Stimulated activated CD4-positive, alpha-beta T cell treated with anti-CD3 and anti-CD28 coated beads, Interleukin-1b, Interleukin-23, amount 100 ng/mL, for 24 hours (primary cell): ENCODE data around the gene ASNSD1.
"Not testable (repeated sequence)": the region's sequence is repeated elsewhere in the genome, so short reads cannot be mapped to it uniquely, and the experiment has no call there.

Experiments
- DNase-seq, 4 experiments: peaks; one replicate each; pipeline ENCODE4 v3.0.0-alpha.2; 2020; ENCODE audit warnings: low read depth in 4 of 4, low spot score in 1 of 4

The ASNSD1 gene

DNA sequence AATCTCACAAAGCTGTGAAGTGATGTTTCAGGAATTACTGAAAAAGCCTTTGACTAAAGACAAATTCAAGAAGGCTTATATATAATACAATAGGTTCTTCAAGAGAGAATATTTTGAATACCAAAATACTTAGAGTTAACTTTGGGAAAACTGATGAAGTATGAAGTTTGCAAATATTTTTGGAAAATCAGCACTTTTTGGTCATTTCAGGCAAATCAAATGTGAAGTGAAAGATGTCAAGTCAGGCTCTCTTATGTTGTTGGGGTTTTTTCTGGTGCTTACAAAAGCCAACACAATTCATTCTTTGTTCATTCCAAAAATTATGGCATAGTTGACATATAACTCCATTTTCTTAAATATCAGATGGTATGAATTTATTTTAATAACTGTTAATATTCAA, 14.7 kb upstream of the ASNSD1 start:
- DNase-seq = no peak

DNA sequence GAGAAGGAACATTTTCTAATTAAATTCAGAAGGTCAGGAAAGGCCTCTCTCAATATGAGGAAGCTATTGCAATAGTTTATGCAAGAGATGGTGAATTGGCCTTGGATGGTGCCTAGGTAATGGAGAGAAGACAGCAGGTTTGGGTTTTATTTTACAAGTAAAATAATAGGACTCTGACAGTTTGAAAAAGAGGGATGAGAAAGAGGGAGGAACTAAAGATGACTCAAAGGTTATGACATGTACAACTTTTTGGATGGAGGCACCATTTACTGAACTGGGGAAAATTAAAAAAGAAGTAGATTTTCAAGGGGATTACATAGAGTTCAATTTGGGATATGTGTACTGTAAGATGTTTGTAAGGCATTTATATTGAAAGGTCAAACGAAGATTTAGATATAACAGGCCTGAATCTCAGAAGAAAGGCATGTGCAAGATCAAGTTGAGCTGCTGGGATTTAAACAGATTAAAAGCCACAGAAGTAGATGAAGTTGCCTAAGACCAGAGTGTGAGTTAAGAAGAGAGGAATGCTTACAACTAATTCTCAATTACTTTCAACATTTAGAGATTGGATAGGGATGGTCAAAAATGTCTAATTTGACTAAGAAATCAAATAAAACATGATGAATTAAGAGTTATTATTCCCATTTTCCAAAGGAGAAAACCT, 12.3 kb upstream of the ASNSD1 start:
- DNase-seq = no peak

DNA sequence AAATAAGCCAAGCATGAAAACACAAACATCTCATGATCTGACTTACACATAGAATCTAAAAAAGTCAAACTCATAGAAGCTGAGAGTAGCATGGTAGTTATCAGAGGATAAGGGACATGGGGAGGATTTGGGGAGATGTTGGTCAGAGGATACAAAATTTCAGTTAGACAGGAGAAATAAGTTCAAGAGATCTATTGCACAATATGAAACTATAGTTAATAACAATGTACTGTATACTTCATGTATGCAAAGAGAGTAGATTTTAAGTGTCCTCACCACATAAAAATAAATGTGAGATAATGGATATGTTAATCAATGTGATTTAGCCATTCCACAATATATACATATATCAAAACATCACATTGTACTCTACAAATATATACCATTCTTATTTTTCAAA, 10.0 kb upstream of the ASNSD1 start:
- DNase-seq = no peak

DNA sequence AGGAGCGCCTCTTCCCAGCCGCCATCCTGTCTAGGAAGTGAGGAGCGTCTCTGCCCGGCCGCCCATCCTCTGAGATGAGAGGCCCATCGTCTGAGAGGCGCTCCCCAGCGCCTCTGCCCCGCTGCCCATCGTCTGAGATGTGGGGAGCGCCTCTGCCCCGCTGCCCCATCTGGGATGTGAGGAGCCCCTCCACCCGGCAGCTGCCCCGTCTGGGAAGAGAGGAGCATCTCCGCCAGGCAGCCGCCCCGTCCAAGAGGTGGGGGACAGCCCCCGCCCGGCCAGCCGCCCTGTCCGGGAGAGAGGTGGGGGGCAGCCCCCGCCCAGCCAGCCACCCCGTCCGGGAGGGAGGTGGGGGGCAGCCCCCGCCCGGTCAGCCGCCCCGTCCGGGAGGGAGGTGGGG, 7.8 kb upstream of the ASNSD1 start:
- DNase-seq = not testable (repeated sequence)

DNA sequence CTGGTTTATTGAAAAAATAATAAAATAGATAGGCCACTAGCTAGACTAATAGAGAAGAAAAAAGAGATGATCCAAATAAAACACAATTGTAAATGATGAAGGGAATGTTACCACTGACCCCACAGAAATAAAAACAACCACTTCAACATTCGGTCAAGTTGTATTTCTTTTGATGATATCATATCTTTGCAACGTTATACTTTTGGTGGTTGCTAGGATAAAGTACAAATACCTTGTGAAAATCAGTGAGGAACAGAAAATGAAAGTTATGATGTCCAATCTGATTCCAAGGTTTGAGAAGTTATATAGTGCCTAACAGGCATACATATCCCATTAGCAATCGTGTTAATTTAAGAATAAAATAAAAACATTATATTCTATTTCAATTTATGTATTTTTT, 6.6 kb upstream of the ASNSD1 start:
- no peak for DNase-seq

DNA sequence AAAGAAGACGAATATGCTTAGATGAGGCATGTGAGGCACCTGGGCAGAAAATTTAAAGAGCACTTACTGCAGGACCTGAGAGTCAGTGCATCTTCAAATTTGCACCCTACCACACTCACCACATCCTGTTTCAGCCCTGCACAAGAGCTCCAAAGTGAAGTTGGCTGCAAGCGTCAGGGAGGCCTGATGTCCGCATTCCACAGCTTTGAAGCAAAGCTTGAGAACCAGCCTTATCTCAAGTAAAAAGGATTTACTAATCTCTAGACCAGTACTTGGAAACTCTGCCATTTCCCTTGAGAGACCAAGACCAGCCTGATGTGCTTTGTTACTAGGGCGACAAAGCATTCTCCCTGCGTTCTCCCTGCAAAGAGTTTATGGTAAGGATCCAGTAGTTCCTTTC, 3.4 kb upstream of the ASNSD1 start:
- DNase-seq = no peak

DNA sequence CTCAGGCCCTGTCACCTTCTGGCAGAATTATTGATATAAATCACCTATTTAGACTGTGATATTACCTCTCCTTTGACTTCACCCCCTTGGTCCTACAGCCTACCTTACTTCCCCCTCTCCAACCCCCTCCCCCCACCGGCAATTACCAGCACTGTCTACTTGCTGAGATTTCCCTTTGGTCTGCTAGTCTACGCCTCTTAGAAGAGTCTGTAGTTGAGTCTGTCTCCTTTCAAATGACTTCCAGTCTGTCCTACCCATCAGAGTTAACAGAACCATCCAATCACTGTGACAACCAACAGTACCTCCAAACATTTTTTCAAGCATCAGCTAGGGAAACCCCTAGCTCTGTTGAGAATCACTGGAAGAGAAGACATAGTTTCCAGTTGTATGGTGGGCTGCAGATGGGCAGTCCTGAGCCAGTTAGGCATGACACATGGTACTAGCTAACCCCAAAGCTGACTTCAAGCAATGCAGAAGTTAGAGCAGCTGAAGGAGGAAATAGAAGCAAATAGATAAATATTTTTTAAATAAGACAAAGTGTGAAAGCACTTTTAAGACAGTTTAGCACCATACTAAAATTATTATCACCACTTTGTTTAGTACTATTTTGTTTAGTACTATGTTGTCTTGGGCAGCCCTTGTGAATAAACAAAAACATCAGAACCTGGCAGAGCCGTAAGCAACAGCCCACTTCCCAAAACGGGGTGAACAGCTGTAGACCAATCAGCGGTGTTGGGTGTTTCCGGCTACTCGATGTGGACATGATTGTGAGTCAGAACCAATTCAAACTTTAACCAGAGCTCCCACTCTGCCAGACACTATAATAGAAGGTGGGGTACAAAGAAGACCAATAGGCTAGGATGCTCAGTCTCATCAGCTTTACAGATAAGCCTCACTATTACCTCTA, 2.7 kb upstream of the ASNSD1 start:
- no peak for DNase-seq

DNA sequence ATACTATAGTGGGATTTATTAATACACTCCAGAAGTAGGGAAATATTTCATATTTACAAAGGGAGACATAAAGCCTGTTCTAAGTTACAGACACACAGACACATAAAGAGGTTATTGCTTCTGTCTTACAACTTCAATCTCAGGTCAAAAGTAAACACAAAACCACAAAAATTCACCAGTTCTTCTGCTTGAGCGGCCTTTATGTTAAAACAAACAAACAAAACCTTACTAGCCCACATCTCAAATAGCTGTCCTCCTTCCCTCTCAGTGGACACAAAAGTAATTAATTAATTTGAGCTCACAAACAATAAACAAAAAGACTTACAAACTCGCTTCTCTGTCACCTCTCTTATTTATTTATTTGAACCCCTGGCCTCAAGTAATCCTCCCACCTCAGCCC, 1.5 kb upstream of the ASNSD1 start:
- no peak for DNase-seq

DNA sequence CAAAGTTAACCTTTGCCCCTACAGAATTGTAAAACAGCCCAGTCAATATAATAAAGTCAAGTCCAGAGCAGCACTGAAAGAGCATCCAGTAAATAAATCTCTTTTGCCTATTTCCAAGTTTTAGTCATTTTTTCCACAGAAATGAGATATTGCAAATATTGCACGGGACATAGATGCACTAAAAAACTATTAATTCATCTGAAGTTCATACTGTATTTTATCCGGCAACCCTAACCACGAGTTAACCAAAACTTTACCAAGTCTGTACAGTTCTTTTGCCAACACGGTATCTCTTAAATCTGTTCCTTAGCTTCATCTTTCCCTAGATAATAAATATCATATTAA, 484 bp upstream of the ASNSD1 start:
- no peak for DNase-seq

DNA sequence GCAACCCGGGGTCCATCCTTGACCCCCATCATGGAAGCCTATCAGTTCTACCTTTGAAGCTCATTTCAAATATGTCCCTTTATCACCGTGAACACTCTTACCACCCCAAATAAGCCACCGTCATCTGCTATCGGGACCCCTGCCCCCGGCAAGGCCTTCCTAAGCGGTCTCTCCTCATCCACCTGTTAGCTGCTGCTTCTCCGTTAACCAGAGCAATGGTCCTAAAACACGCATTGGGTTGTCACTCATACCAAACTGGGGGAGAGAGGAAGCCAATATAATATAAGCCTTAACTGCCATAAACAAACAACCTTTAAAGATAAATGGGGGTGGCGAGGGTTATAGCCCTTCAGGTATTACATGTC, 680 bp downstream of the ASNSD1 start:
- no peak for DNase-seq

DNA sequence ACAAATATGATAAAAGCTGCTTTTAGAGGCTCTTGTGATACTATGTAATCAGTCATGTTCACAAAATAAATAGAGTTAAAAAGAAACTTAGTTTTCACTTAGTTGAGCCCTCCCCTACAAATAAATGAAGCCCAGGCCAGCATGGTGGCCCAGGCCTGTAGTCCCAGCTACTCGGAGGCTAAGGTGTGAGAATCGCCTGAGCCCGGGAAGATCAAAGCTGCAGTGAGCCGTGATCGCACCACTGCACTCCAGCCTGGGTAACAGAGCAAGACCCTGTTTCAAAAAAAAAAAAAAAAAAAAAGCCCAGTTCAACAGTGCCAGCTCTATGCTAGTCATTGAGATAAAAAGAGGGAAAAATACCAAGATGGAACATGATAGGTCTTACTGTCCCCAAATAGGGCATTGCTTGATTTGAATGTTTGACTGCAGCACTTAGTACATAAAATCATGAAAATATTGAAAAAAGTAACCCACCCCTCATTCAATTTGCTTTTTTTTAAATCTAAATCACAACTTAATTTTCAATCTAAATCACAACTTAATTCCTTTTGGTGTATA, 1.5 kb downstream of the ASNSD1 start:
- no peak for DNase-seq

DNA sequence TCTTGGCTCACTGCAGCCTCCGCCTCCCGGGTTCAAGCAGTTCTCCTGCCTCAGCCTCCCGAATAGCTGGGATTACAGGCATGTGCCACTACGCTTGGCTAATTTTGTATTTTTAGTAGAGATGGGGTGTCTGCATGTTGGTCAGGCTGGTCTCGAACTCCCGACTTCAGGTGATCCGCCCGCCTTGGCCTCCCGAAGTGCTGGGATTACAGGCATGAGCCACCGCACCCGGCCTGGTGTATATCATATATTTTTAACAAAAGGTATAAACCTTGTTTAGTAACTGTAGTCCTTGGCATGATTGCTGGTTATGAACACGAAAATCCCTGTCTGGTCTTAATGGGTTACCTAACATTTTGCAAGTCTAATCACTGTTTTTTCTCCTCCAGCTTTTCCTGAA, 2.1 kb downstream of the ASNSD1 start:
- not testable (repeated sequence) for DNase-seq

DNA sequence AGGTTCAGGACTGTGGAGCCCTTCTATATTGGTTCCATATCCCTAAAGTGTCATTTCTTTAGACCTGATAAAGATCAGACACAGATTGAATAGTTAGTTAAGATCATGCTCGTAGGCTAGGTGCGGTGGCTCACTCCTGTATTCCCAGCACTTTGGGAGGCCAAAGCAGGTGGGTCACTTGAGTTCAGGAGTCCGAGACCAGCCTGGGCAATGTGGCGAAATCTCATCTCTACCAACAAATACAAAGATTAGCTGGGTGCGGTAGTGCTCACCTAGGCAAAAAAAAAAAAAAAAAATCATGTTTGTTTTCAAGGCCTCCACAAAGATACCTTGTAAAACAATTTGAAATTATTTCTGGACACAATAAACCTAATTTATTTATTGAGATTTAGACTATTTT, 8.7 kb downstream of the ASNSD1 start:
- DNase-seq = no peak

DNA sequence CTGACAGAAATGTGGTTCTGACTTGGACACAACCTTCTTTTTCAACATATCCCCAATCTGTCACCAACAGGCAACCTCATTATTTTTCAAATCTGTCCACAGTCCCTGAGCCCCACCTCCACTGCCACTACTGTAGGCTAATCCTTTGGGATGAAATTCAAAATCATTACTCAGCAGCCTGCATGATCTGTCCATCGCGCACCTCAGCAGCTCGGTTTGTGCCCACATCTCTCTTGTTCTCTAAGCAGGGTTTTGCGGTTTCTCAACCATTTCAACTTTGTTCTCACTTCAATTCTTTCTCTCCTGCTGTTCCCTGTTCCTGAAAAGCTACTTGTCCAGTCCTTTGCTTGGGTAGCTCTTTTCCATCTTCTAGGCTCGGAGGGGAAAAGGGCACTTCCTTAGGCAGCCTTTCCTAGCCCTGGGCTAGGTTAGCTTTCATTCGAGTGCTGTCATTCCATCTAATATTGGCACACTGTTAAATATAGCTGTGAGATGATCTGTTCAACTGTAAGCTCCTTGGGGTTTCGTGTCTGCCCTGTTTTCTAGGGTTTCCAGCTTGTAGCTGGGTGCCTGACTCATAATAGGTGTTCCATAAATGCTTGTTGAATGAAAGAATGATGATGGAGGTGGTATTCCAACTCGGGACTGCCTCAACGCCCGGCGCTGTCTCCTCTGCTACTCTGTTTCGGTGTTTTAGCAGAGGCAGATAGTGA, 12.6 kb downstream of the ASNSD1 start:
- no peak for DNase-seq

DNA sequence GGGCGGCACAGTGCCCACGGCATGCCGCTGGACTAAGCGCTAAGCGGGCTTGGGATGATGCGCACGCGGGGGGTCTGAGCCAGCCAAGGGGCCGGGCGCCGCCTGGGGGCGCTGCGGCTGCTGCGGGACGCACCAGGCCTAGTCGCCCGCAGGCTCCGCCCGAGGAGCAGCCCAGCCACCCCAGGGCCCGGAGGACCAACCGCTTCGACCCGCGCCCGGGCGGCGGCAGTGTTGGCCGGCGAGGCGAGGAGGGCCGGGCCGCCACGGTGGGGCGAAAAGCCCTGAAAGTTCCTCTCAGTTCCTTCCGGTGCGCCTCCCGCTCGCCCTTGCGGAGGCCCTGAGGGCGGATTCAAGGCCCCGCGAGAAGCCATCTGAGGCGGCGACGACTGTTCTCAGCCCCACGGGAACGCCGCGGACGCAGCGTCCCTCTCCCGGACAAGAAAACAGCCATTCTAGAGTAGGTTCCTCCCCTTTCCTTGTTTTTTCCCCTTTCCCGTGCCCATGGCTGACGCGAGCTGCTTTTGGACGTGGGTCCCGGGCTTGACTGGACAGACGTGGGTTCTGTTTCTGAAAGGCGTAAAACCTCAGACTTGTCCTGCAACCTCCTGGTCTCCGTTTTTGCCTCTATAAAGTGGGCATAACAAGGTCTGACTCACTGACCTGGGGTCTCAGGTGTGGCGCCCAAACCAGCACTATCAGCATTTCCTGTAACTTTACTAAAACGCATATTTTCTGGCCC, 13.3 kb downstream of the ASNSD1 start, which contains the start of gene ANKAR:
ANKAR (plus strand) TSS at position 297 of the 739 bp plus-strand sequence. CDS start 1,821 bp downstream, outside the sequence.
- DNase-seq = peak; percentile 48 to 72 (median 61)

DNA sequence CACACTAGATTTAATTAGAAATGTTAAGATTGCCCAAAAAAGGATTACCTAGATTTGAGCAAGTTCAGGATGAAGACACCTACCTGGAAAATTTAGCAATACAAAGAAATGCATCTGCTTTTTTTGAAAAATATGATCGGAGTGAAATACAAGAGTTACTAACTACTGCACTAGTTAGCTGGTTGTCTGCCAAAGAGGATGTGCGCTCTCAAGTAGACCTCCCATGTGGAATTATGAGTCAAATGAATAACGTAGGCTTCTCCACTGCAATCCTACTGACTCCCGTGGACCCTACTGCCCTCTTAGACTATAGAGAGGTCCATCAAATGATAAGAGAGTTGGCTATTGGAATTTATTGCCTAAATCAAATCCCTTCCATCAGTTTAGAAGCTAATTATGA, 15.2 kb downstream of the ASNSD1 start:
- DNase-seq = no peak

DNA sequence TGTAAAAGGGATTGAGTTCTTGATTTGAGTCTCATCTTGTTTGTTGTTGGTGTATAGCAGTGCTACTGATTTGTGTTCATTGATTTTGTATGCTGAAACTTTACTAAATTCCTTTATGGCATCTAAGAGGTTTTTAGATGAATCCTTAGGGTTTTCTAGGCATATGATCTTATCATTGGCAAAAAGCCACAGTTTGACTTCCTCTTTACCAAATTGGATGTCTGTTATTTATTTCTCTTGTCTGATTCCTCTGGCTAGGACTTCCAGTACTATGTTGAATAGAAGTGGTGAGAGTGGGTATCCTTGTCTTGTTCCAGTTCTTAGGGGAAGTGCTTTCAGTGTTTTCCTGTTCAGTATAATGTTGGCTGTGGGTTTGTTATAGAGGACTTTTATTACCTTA, 18.0 kb downstream of the ASNSD1 start:
- DNase-seq = no peak

DNA sequence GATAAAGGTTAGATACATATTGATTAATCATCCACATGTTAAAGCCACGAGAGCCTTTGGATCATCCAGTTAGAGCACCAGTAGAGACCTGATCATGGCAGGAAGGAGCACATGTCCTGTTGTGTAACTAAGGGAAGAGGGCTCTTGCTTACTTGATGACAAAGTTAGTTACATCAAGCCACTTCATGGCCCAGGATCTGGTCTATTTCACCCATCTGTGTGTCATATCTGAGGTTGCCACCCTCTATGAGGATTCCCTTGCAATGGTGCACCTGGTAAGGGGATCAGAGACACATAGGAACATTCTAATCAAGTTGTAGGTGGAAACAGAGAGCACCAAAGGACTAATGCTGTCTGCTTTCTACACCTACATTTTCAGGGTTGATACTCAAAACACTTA, 19.9 kb downstream of the ASNSD1 start:
- no peak for DNase-seq

DNA sequence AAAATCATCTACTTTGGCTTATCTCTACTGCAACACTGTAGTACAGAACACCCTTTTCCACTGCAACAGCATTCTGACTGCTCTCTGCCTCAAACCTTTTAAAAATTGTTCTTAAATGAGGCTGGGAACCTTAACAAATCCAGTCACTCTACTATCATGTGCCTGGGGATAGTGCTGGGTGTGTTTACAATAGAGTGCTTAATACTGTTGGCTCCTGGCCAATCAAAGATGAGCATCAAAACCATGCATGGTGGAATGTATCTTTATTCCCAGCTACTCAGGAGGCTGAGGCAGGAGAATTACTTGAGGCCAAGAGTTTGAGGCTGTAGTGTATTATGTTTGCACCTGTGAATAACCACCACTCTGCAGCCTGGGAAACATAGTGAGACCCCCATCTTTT, 20.6 kb downstream of the ASNSD1 start:
- no peak for DNase-seq

DNA sequence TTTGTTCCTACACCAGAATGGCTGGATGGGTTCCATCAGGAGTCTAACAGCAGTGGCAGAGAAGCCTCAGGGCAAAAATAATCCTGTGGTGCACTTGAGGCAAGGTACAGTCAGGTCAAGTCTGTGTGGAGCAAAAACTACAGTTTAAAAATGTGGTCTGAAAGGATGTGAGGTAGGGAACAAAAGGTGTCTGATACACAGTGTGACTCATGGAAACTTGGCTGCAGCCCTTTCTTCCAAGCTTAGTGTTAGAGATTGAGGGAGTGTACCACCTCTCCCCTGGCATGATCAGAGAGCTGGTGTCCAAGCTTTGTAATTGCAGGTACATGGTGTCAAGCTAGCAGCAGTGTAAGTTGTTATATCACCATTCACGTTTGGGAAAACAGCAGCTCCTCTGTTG, 22.1 kb downstream of the ASNSD1 start:
- DNase-seq = no peak

DNA sequence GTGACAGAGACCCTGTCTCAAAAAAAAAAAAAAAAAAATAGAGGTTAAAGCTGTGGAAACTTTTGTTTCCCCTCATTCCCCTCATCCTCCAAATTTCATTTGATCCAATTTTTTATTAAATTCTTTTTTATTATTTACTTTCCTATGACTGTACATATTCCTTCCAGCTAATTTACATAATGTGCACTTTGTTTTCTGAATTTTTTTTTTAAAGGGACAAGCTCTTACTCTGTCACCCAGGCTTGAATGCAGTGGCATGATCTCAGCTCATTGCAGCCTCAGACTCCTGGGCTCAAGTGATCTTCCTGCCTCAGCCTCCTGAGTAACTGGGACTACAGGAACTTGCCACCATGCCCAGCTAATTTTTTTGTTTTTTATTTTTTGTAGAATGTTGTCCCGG, 23.6 kb downstream of the ASNSD1 start:
- DNase-seq = no peak
